ENCODE results near the gene ACOT11.

GRCh38 chr1:54564312-54565112, 16.5 kb downstream of the ACOT11 start:
- no peak for TF ChIP-seq CTCF (IDR thresholded peaks at IDR 0.05; ENCODE audit: insufficient read depth, low read length)
- no peak for TF ChIP-seq POLR2AphosphoS5 (IDR thresholded peaks at IDR 0.05; ENCODE audit: low read depth)
- no peak for TF ChIP-seq GABPA (IDR thresholded peaks at IDR 0.05; ENCODE audit: low read depth)

All from HL-60 (cell line).